GM19452 (cell line): Measurements from ENCODE around the gene MIS12.

Source experiments
- ATAC-seq: cut with Tn5 transposase; IDR thresholded peaks from one replicate; pipeline ENCODE4 v1.9.1; 2021; ENCODE audit not compliant: unreplicated experiment

Gene MIS12

GRCh38 chr17:5499476-5500231, 13.3 kb downstream of the MIS12 start:
- no peak for ATAC-seq

GRCh38 chr17:5500247-5500588, 13.9 kb downstream of the MIS12 start:
- no peak for ATAC-seq

GRCh38 chr17:5500589-5501391, 14.4 kb downstream of the MIS12 start:
- no peak for ATAC-seq

GRCh38 chr17:5501685-5502084, 15.3 kb downstream of the MIS12 start:
- ATAC-seq: no peak

- ATAC-seq: no peak
Observed at GRCh38 chr17:5502552-5502951, 16.2 kb downstream of the MIS12 start.

- no peak for ATAC-seq
Observed at GRCh38 chr17:5506307-5506706, 19.9 kb downstream of the MIS12 start.

GRCh38 chr17:5508810-5509209, 22.4 kb downstream of the MIS12 start:
- ATAC-seq: no peak

GRCh38 chr17:5509482-5509881, 23.1 kb downstream of the MIS12 start:
- no peak for ATAC-seq

GRCh38 chr17:5510771-5511170, 24.4 kb downstream of the MIS12 start:
- no peak for ATAC-seq

- no peak for ATAC-seq
Observed at GRCh38 chr17:5511401-5512225, 25.2 kb downstream of the MIS12 start.

- no peak for ATAC-seq
Observed at GRCh38 chr17:5513628-5514027, 27.3 kb downstream of the MIS12 start.

- ATAC-seq: no peak
Observed at GRCh38 chr17:5514976-5515375, 28.6 kb downstream of the MIS12 start.

GRCh38 chr17:5516060-5516792, 29.9 kb downstream of the MIS12 start:
- no peak for ATAC-seq

GRCh38 chr17:5522476-5522875, 36.1 kb downstream of the MIS12 start:
- ATAC-seq: no peak

- ATAC-seq: no peak
Observed at GRCh38 chr17:5523249-5523648, 36.9 kb downstream of the MIS12 start.

GRCh38 chr17:5526821-5527598, 40.6 kb downstream of the MIS12 start:
- no peak for ATAC-seq

GRCh38 chr17:5527601-5528250, 41.4 kb downstream of the MIS12 start:
- no peak for ATAC-seq

- ATAC-seq: no peak
Observed at GRCh38 chr17:5530265-5531084, 44.1 kb downstream of the MIS12 start.

- no peak for ATAC-seq
Observed at GRCh38 chr17:5531085-5531418, 44.7 kb downstream of the MIS12 start.
